GM12892 (cell line): Measurements from ENCODE around the gene COX10.

Experiments
- DNase-seq: peaks from one replicate; pipeline ENCODE4 v3.0.0; 2011; ENCODE audit not compliant: insufficient read length
- FAIRE-seq: peaks from 2 replicates; lab custom pipeline; 2011; peaks lifted over from hg19 to GRCh38; lab: Jason Lieb, UNC
- POLR2A ChIP-seq: IDR thresholded peaks from 2 replicates; pipeline ENCODE4 v1.6.1; 2011; ENCODE audit warnings: low read depth, low read length, control low read depth
- POLR2AphosphoS5 ChIP-seq: IDR thresholded peaks from 2 replicates; pipeline ENCODE4 v1.6.1; 2011; ENCODE audit warnings: low read depth, low read length, control low read depth
- TAF1 ChIP-seq: IDR thresholded peaks from 2 replicates; pipeline ENCODE4 v1.6.1; 2011; ENCODE audit warnings: low read depth, mild to moderate bottlenecking, control low read depth, low read length, borderline replicate concordance

Gene COX10

GRCh38 chr17:14204084-14204483, 134.8 kb downstream of the COX10 start:
- FAIRE-seq, result no peak
- TF ChIP-seq TAF1 (no peak), POLR2AphosphoS5 (no peak), POLR2A (no peak)
- no peak for DNase-seq

- TF ChIP-seq TAF1 (no peak), POLR2A (no peak), POLR2AphosphoS5 (no peak)
- FAIRE-seq, result no peak
- no peak for DNase-seq
Measured at GRCh38 chr17:14204546-14204945, 135.2 kb downstream of the COX10 start.

GRCh38 chr17:14205380-14205779, 136.1 kb downstream of the COX10 start:
- TF ChIP-seq TAF1 (no peak), POLR2AphosphoS5 (no peak), POLR2A (no peak)
- no peak for DNase-seq
- no peak for FAIRE-seq

GRCh38 chr17:14205992-14206461, 136.7 kb downstream of the COX10 start:
- no peak for FAIRE-seq
- TF ChIP-seq TAF1, result no peak
- no peak for TF ChIP-seq POLR2A
- TF ChIP-seq POLR2AphosphoS5, result no peak
- DNase-seq, result no peak

GRCh38 chr17:14206891-14207290, 137.6 kb downstream of the COX10 start:
- DNase-seq (no peak), FAIRE-seq (no peak)
- TF ChIP-seq TAF1 (no peak), POLR2AphosphoS5 (no peak), POLR2A (no peak)

GRCh38 chr17:14207791-14208190, 138.5 kb downstream of the COX10 start:
- FAIRE-seq (no peak), DNase-seq (no peak)
- no peak for TF ChIP-seq TAF1
- no peak for TF ChIP-seq POLR2A
- no peak for TF ChIP-seq POLR2AphosphoS5

GRCh38 chr17:14209215-14209614, 139.9 kb downstream of the COX10 start:
- no peak for FAIRE-seq
- DNase-seq, result no peak
- TF ChIP-seq POLR2AphosphoS5, result no peak
- no peak for TF ChIP-seq TAF1
- no peak for TF ChIP-seq POLR2A

GRCh38 chr17:14211246-14211645, 141.9 kb downstream of the COX10 start:
- DNase-seq, result no peak
- FAIRE-seq, result no peak
- TF ChIP-seq TAF1 (no peak), POLR2A (no peak), POLR2AphosphoS5 (no peak)

- no peak for FAIRE-seq
- peak; percentile 42 for DNase-seq
- TF ChIP-seq POLR2A (no peak), TAF1 (no peak), POLR2AphosphoS5 (no peak)
Measured at GRCh38 chr17:14211801-14212200, 142.5 kb downstream of the COX10 start.

- no peak for DNase-seq
- no peak for FAIRE-seq
- TF ChIP-seq TAF1, result no peak
Measured at GRCh38 chr17:14212401-14212800, 143.1 kb downstream of the COX10 start.

GRCh38 chr17:14214271-14214670, 145.0 kb downstream of the COX10 start:
- FAIRE-seq (no peak), DNase-seq (no peak)
- no peak for TF ChIP-seq POLR2A
- TF ChIP-seq POLR2AphosphoS5, result no peak
- no peak for TF ChIP-seq TAF1

GRCh38 chr17:14222611-14223010, 153.3 kb downstream of the COX10 start:
- DNase-seq (no peak), FAIRE-seq (no peak)
- TF ChIP-seq POLR2A (no peak), TAF1 (no peak), POLR2AphosphoS5 (no peak)

GRCh38 chr17:14225254-14225980, 156.1 kb downstream of the COX10 start:
- no peak for FAIRE-seq
- TF ChIP-seq POLR2A (no peak), POLR2AphosphoS5 (no peak), TAF1 (no peak)
- no peak for DNase-seq

GRCh38 chr17:14227052-14227451, 157.7 kb downstream of the COX10 start:
- FAIRE-seq, result no peak
- no peak for DNase-seq
- no peak for TF ChIP-seq POLR2A
- no peak for TF ChIP-seq TAF1
- no peak for TF ChIP-seq POLR2AphosphoS5
